Measurements from ENCODE around the gene RARG.

The RARG gene

GRCh38 chr12:53258541-53259539, 26.8 kb upstream of the RARG start (continued):
- no peak for TF ChIP-seq PATZ1 (CRISPR knock-in tag; IDR thresholded peaks at IDR 0.05; ENCODE audit: borderline replicate concordance)
- no peak for TF ChIP-seq CSDC2 (CRISPR knock-in tag; IDR thresholded peaks at IDR 0.05)
- no peak for TF ChIP-seq ZNF70 (CRISPR knock-in tag; IDR thresholded peaks at IDR 0.05)
- TF ChIP-seq BACH2 (CRISPR knock-in tag; IDR thresholded peaks at IDR 0.05; ENCODE audit: borderline replicate concordance), result no peak

DNA sequence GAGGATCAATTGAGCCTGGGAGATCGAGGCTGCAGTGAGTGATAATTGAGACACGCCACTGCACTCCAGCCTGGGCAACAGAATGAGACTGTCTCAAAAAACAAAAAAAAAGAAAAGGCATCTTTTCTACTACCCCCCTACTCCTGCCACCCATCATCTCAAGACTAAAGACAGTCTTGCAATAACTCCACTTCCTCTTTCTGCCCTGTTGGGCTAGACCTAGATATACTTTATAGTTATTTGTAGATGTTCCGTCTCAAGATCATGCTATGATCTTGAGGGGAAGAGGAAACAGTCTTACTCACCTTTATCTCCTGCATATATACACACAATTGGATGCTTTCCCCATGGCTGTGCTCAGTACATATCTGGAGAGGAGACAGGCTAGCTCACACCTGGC, 24.0 kb upstream of the RARG start:
- TF ChIP-seq ESRRG (CRISPR knock-in tag; IDR thresholded peaks at IDR 0.05) (no peak), TSHZ2 (CRISPR knock-in tag; IDR thresholded peaks at IDR 0.05) (no peak), PPARA (CRISPR knock-in tag; IDR thresholded peaks at IDR 0.05; ENCODE audit: borderline replicate concordance) (no peak), PATZ1 (CRISPR knock-in tag; IDR thresholded peaks at IDR 0.05; ENCODE audit: borderline replicate concordance) (no peak)
- no peak for ATAC-seq

- ATAC-seq, result no peak
- TF ChIP-seq ZFP30 (CRISPR knock-in tag; IDR thresholded peaks at IDR 0.05) (no peak), ZNF8 (CRISPR knock-in tag; IDR thresholded peaks at IDR 0.05) (no peak), PPARA (CRISPR knock-in tag; IDR thresholded peaks at IDR 0.05; ENCODE audit: borderline replicate concordance) (no peak), CREB5 (CRISPR knock-in tag; IDR thresholded peaks at IDR 0.05; ENCODE audit: low read depth) (no peak), PATZ1 (CRISPR knock-in tag; IDR thresholded peaks at IDR 0.05; ENCODE audit: borderline replicate concordance) (no peak), ZFP3 (CRISPR knock-in tag; IDR thresholded peaks at IDR 0.05) (no peak), ESRRG (CRISPR knock-in tag; IDR thresholded peaks at IDR 0.05) (no peak), BACH2 (CRISPR knock-in tag; IDR thresholded peaks at IDR 0.05; ENCODE audit: borderline replicate concordance) (no peak), CSDC2 (CRISPR knock-in tag; IDR thresholded peaks at IDR 0.05) (no peak), POU6F1 (CRISPR knock-in tag; IDR thresholded peaks at IDR 0.05; ENCODE audit: borderline replicate concordance, low read depth) (no peak), ISL1 (CRISPR knock-in tag; IDR thresholded peaks at IDR 0.05) (no peak), ZNF70 (CRISPR knock-in tag; IDR thresholded peaks at IDR 0.05) (no peak), SNAI2 (CRISPR knock-in tag; IDR thresholded peaks at IDR 0.05) (no peak)
- TF ChIP-seq, protein P1, sequence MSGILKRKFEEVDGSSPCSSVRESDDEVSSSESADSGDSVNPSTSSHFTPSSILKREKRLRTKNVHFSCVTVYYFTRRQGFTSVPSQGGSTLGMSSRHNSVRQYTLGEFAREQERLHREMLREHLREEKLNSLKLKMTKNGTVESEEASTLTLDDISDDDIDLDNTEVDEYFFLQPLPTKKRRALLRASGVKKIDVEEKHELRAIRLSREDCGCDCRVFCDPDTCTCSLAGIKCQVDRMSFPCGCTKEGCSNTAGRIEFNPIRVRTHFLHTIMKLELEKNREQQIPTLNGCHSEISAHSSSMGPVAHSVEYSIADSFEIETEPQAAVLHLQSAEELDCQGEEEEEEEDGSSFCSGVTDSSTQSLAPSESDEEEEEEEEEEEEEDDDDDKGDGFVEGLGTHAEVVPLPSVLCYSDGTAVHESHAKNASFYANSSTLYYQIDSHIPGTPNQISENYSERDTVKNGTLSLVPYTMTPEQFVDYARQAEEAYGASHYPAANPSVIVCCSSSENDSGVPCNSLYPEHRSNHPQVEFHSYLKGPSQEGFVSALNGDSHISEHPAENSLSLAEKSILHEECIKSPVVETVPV (CRISPR knock-in tag; IDR thresholded peaks at IDR 0.05), result no peak
Observed at GRCh38 chr12:53254816-53255545, 23.0 kb upstream of the RARG start.

Data from SK-N-SH treated with all-trans-retinoic acid at 6 μM for 48 hours (cell line).